ENCODE results near the gene FRMD1.

Gene FRMD1

DNA sequence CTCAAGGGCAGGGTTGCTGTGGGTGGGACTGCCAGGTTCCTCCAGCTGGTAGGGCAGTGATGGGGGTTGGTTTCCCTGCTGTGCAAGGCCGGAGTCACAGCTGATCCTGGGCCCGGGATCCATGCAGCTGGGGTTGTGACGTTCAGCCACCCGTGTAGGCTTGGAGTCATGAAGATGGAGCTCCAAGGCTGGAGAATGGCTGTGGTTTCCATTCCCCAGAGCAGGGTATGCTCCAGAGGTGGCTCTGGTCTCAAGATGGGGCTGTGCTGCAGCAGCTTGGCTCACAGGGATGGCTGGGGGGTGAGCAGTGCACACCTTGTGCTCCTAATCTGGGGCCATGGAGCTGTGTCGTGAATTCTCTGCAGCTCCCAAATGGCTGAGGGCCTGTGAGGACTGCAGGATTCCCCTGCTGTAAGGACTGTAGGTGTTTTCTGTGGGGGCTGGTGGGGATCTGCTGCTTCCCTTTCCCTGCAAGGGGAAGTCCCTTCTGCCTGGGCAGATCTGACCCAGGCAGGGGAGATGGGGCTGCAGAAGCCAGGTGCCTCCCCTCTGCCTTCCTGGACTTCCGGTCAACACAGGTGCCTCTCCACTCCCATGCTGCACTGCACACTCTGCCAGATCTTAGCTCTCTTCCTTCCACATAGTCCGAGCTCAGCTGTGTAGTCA is 65.6 kb downstream of the FRMD1 start:
- TF ChIP-seq CTCF (IDR thresholded peaks at IDR 0.05; ENCODE audit: control insufficient read depth, insufficient read depth, low read depth, low read length, missing control alignments) = no peak
- H3K4me3 ChIP-seq (ENCODE audit: control insufficient read depth, low read depth, low read length) = no peak overlapping the region
- no peak for DNase-seq (ENCODE audit: low read depth)

DNA sequence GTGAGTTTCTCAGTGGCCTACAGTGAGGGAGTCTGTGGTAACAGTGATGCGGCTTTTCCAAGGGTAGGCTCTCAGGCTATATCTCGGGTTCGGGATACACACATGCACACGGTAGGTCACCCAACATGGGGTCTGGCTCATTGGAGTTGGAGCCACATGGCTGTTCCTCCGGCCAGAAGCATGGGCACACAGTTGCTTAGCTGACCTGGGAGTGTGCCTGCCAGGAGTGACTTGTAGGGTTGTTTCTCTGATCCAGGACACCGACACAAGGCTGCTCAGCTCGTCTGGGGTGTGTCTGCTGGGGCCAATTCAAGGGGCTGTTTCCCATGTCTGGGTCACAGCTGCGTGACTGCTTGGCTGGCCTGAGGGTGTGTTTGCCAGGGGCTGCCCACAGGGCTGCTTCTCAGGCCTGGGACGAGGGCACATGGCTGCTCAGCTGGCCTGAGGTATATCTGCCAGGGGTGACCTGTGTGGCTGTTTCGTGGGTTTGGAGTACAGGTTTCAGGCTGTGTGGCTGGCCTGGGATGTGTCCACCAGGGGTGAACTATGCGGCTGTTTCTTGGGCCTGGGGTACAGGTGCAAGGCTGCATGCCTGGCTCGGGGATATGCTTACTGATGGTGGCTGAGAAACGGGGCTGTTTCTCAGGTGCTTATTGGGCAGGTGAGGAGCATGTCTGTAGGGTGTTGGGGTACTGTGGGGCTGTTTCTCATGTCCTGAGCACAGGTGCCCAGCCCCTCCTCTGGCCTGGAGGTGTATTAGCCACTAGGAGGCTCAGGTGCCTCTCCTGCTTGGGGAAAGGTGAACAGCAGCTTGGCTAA is 66.4 kb downstream of the FRMD1 start:
- H3K4me3 ChIP-seq (ENCODE audit: control insufficient read depth, low read depth, low read length) = no peak overlapping the region
- DNase-seq (ENCODE audit: low read depth) = no peak
- TF ChIP-seq CTCF (IDR thresholded peaks at IDR 0.05; ENCODE audit: control insufficient read depth, insufficient read depth, low read depth, low read length, missing control alignments) = no peak

- TF ChIP-seq CTCF (IDR thresholded peaks at IDR 0.05; ENCODE audit: control insufficient read depth, insufficient read depth, low read depth, low read length, missing control alignments) = no peak
- no peak overlapping the region for H3K4me3 ChIP-seq (ENCODE audit: control insufficient read depth, low read depth, low read length)
These were observed 67.7 kb downstream of the FRMD1 start for GRCh38 chr6:168011291-168011690.

GRCh38 chr6:168009331-168009730 is 69.7 kb downstream of the FRMD1 start:
- no peak for TF ChIP-seq CTCF (IDR thresholded peaks at IDR 0.05; ENCODE audit: control insufficient read depth, insufficient read depth, low read depth, low read length, missing control alignments)
- H3K4me3 ChIP-seq (ENCODE audit: control insufficient read depth, low read depth, low read length) = no peak overlapping the region
- DNase-seq (ENCODE audit: low read depth) = no peak

More at GRCh38 chr6:168011291-168011690, 67.7 kb downstream of the FRMD1 start:
- no peak for DNase-seq (ENCODE audit: low read depth)

DNA sequence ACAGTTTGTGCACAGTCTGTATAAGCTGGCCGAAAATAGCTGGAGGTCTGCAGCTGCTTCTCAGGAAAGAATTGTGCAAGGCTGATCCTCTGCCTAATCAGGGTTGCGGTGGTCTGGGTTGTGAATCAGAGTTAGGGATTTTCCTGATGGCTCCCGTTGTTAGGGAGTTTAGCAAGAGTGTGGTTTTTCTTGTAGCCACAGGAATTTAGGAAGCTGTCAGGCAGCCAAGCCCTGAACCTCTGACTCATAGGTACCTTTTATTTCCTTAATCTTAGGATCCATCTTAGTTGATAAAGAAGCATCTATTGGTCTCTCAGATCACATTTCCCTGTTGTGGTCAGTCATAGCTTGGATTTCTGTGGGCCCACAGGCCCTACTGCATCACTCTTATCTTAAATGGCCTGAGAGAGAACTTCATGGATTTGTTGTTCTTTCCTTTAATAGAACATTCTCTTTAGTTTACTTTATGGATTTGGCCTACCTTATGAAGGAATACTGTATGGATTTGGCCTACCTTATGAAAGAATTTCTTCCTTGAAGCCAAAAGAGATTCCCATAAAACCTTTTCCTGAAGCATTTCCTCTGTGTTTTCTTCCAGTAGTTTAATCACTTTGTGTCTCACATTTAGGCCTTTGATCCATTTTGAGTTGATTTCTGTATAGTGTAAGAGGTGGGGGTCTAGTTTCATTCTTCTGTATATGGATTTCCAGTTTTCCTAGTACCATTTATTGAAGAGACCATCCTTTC is 71.2 kb downstream of the FRMD1 start:
- DNase-seq (ENCODE audit: low read depth) = peak; percentile 97
- no peak overlapping the region for H3K4me3 ChIP-seq (ENCODE audit: control insufficient read depth, low read depth, low read length)
- TF ChIP-seq CTCF (IDR thresholded peaks at IDR 0.05; ENCODE audit: control insufficient read depth, insufficient read depth, low read depth, low read length, missing control alignments) = no peak

DNA sequence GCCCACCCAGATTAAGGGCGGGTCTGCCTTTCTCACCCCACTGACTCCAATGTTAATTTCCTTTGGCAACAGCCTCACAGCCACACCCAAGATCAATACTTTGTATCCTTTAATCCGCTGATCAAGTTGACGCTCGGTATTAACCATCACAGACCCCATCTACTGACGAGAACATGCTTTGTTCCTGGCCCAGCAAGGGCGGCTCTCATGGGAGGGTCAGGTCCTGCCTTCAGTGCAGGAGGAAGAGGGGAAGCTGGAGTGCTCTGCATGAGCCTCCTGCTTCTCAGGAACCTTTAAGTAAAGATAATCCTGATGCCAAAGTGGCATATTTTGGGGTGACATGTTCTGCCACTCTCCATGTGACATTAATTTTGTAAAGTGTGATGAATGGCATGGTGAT is 73.2 kb downstream of the FRMD1 start:
- no peak overlapping the region for H3K4me3 ChIP-seq (ENCODE audit: control insufficient read depth, low read depth, low read length)
- no peak for DNase-seq (ENCODE audit: low read depth)
- no peak for TF ChIP-seq CTCF (IDR thresholded peaks at IDR 0.05; ENCODE audit: control insufficient read depth, insufficient read depth, low read depth, low read length, missing control alignments)
